Smooth muscle cell (in vitro differentiated cells): Measurements from ENCODE around the gene SLC39A13. TPM values are rescaled to one million over a fixed set of nuclear protein-coding genes. Genes with fewer than 3 reads are reported as not detected.

Experiments used
- DNase-seq: peaks from one replicate; lab custom pipeline; 2025; ENCODE audit not compliant: unreplicated experiment; lab: John Stamatoyannopoulos, UW
- H2AFZ ChIP-seq: fragments of 200-600 bp; sonication (generic); 2 replicates; pipeline ENCODE4 v1.6.0; 2016; ENCODE audit warnings: antibody characterized with exemption, low read depth, mild to moderate bottlenecking
- H3F3A ChIP-seq: fragments of 200-600 bp; sonication (generic); 2 replicates; pipeline ENCODE4 v1.6.0; 2017; ENCODE audit warnings: antibody characterized with exemption, low read depth
- H3K27ac ChIP-seq: fragments of 200-600 bp; sonication (generic); 2 replicates; pipeline ENCODE4 v1.5.1; 2016; ENCODE audit warnings: low read depth, mild to moderate bottlenecking
- H3K27me3 ChIP-seq: fragments of 200-600 bp; sonication (generic); 2 replicates; pipeline ENCODE4 v1.6.1; 2016; ENCODE audit warnings: low read depth, mild to moderate bottlenecking
- H3K36me3 ChIP-seq: fragments of 200-600 bp; sonication (generic); 2 replicates; pipeline ENCODE4 v1.5.1; 2016; ENCODE audit warnings: low read depth
- H3K4me1 ChIP-seq: fragments of 200-600 bp; sonication (generic); 2 replicates; pipeline ENCODE4 v1.5.1; 2016; ENCODE audit warnings: low read depth
- H3K4me2 ChIP-seq: fragments of 200-600 bp; sonication (generic); 2 replicates; pipeline ENCODE4 v1.6.0; 2016; ENCODE audit warnings: mild to moderate bottlenecking
- H3K4me3 ChIP-seq: fragments of 200-600 bp; sonication (generic); 2 replicates; pipeline ENCODE4 v1.5.1; 2016; ENCODE audit warnings: mild to moderate bottlenecking
- H3K79me2 ChIP-seq: fragments of 200-600 bp; sonication (generic); 2 replicates; pipeline ENCODE4 v1.6.0; 2016; ENCODE audit warnings: low read depth, mild to moderate bottlenecking
- H3K9ac ChIP-seq: fragments of 200-600 bp; sonication (generic); 2 replicates; pipeline ENCODE4 v1.6.0; 2016; ENCODE audit warnings: low read depth
- H3K9me3 ChIP-seq: fragments of 200-600 bp; sonication (generic); replicated peaks from 2 replicates; pipeline ENCODE4 v1.5.1; 2016; ENCODE audit warnings: low read depth
- H4K20me1 ChIP-seq: fragments of 200-600 bp; sonication (generic); 2 replicates; pipeline ENCODE4 v1.6.0; 2016; ENCODE audit warnings: low read depth
- WGBS: methylation state at CpG from one replicate; pipeline ENCODE4 v1.1.7; 2016; ENCODE audit warnings: low lambda C conversion rate; 5-methylcytosine and 5-hydroxymethylcytosine counted together
- polyA plus RNA-seq: library from polyadenylated mRNA; unstranded; fragments of >200 nt; fragmentation: Nextera tagmentation; extraction: Ambion mirVana; gene quantifications from 2 replicates; pipeline ENCODE4 v1.2.1, GENCODE V29; 2016
- total RNA-seq: library from RNA; depleted of rRNA; stranded (reverse); fragments of >200 nt; gene quantifications from 2 replicates; pipeline ENCODE4 v1.2.3, GENCODE V29; 2014
- TF ChIP-seq, protein P1 (sequence below): fragments of 200-600 bp; sonication (generic); IDR thresholded peaks from 2 replicates; pipeline ENCODE4 v1.5.1; 2017; ENCODE audit warnings: borderline replicate concordance, mild to moderate bottlenecking, antibody characterized with exemption; ENCODE audit not compliant: insufficient read depth, poor library complexity, severe bottlenecking

SLC39A13 gene
- total and polyA plus RNA-seq, 2 experiments from 2014 or later: 56.9 to 143 TPM

DNA sequence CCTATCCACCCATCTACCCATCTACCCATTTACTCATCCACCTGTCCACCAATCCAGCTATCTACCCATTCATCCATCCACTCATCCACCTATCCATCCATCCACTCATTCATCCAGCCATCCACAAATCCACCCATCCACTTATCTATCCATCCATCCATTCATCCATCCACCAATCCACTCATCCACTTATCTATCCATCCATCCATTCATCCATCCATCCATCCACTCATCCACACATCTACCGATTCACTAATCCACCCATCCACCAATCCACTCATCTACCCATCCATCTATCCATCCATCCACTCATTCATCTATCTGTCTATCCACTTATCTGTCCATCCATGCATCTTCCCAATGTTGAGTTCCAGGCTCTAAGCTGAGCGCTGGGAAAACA lies 28.3 kb upstream of the SLC39A13 start:
- Histone ChIP-seq H3K4me2 (no peak overlapping the region), H3K27ac (no peak overlapping the region), H4K20me1 (no peaks in the 10 kb centered on the region), H3K4me3 (no peak overlapping the region), H3F3A (no peaks in the 10 kb centered on the region), H3K79me2 (no peaks in the 10 kb centered on the region), H3K36me3 (no peaks in the 10 kb centered on the region), H3K4me1 (no peaks in the 10 kb centered on the region), H3K9ac (no peak overlapping the region), H3K27me3 (no peaks in the 10 kb centered on the region), H3K9me3 (no peaks in the 10 kb centered on the region), H2AFZ (no peak overlapping the region)
- WGBS: 91% methylated on average over 2 of the region's 2 CpGs
- no peak for DNase-seq
- TF ChIP-seq, protein P1, sequence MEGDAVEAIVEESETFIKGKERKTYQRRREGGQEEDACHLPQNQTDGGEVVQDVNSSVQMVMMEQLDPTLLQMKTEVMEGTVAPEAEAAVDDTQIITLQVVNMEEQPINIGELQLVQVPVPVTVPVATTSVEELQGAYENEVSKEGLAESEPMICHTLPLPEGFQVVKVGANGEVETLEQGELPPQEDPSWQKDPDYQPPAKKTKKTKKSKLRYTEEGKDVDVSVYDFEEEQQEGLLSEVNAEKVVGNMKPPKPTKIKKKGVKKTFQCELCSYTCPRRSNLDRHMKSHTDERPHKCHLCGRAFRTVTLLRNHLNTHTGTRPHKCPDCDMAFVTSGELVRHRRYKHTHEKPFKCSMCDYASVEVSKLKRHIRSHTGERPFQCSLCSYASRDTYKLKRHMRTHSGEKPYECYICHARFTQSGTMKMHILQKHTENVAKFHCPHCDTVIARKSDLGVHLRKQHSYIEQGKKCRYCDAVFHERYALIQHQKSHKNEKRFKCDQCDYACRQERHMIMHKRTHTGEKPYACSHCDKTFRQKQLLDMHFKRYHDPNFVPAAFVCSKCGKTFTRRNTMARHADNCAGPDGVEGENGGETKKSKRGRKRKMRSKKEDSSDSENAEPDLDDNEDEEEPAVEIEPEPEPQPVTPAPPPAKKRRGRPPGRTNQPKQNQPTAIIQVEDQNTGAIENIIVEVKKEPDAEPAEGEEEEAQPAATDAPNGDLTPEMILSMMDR: no peak

DNA sequence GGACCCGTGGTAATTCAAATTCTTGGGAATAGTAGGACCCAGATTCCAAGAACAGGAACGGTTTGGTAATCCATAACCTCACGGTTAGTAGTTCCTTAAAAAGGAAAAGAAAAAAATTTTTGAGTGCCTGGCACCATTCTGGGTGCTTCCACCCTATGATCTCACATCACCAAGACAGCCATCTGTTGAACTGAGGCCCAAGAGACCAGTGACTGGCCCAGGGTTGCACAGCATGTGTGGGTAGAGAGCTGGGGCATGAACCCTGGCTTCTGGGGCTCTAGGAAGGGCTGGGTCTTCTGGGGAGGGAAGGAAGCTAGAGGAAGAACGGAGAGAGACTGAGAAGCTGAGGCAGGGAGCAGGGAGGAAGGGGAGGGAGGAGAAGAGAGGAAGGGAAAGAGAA lies 25.3 kb upstream of the SLC39A13 start:
- no peaks in the 10 kb centered on the region for H3K4me1 ChIP-seq
- H3F3A ChIP-seq: no peaks in the 10 kb centered on the region
- no peak for DNase-seq
- no peaks in the 10 kb centered on the region for H4K20me1 ChIP-seq
- no peak overlapping the region for H3K9ac ChIP-seq
- H3K36me3 ChIP-seq: no peaks in the 10 kb centered on the region
- no peaks in the 10 kb centered on the region for H3K27me3 ChIP-seq
- TF ChIP-seq, protein P1: no peak
- H3K4me3 ChIP-seq: no peak overlapping the region
- H2AFZ ChIP-seq: no peak overlapping the region
- no peak overlapping the region for H3K4me2 ChIP-seq
- WGBS: 78% methylated on average over 4 of the region's 4 CpGs
- no peaks in the 10 kb centered on the region for H3K9me3 ChIP-seq
- H3K79me2 ChIP-seq: no peaks in the 10 kb centered on the region
- no peak overlapping the region for H3K27ac ChIP-seq

DNA sequence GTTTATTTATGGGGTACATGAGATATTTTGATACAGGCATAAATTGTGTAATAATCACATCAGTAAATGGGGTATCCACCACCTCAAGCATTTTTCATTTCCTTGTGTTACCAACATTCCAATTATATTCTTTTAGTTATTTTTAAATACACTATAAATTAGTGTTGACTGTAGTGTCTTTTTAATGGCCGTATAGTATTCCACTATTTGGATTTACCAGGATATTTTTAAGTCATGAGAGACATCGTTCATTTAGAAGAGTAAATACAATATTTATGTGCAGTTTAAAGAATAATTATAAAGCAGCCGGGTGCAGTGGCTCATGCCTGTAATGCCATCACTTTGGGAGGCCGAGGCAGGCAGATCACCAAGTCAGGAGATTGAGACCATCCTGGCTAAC lies 23.9 kb upstream of the SLC39A13 start:
- no peak overlapping the region for H2AFZ ChIP-seq
- H3K79me2 ChIP-seq: no peaks in the 10 kb centered on the region
- no peaks in the 10 kb centered on the region for H3K36me3 ChIP-seq
- no peaks in the 10 kb centered on the region for H4K20me1 ChIP-seq
- TF ChIP-seq, protein P1: no peak
- H3K27me3 ChIP-seq: no peaks in the 10 kb centered on the region
- H3F3A ChIP-seq: no peaks in the 10 kb centered on the region
- no peaks in the 10 kb centered on the region for H3K9me3 ChIP-seq
- no peak overlapping the region for H3K4me3 ChIP-seq
- no peak overlapping the region for H3K27ac ChIP-seq
- no peak overlapping the region for H3K4me2 ChIP-seq
- H3K4me1 ChIP-seq: no peaks in the 10 kb centered on the region
- 95% methylated on average over 4 of the region's 4 CpGs for WGBS
- no peak for DNase-seq
- no peak overlapping the region for H3K9ac ChIP-seq

DNA sequence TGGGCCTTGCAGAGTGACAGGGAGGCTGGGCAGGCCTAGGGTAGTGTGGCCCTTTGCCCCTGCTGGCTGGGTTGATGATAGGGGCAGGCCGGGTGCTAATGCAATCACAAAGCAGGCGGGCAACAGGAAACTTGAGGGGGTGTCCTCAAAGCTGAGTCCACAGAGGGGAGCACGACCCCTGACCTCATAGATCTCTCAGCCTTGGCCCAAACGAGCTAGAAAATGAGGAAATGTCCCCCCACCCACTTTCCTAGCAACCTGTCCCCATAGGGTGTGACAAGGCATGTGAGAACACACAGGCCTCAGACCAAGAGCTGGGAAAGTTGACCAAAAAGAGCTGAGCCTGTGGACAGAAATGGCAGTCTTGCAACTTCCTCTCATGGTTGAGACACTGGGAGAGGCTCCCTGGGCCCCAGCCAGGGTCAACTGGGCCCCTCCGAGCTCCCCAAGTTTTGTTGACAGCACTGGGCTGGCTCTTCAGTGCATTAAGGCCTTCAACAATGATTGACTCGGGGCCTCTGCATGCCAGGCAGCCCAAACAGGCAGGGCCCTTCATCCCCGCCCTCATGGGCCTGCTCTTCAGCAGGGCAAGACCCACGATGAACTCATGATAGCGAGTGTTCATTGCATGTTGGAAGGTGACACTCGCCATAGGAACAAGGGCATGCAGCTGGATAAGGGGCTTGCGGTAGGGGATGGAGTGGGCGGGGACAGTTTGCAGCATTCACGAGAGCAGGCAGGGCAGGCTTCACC lies 20.3 kb upstream of the SLC39A13 start:
- no peak overlapping the region for H3K27ac ChIP-seq
- TF ChIP-seq, protein P1: no peak
- H4K20me1 ChIP-seq: no peaks in the 10 kb centered on the region
- no peak overlapping the region for H3K4me2 ChIP-seq
- no peaks in the 10 kb centered on the region for H3K36me3 ChIP-seq
- H2AFZ ChIP-seq: no peak overlapping the region
- H3K4me3 ChIP-seq: no peak overlapping the region
- WGBS: 85% methylated on average over 12 of the region's 13 CpGs
- H3F3A ChIP-seq: no peaks in the 10 kb centered on the region
- H3K79me2 ChIP-seq: no peaks in the 10 kb centered on the region
- no peak for DNase-seq
- no peaks in the 10 kb centered on the region for H3K27me3 ChIP-seq
- H3K9ac ChIP-seq: no peak overlapping the region
- no peaks in the 10 kb centered on the region for H3K4me1 ChIP-seq
- no peaks in the 10 kb centered on the region for H3K9me3 ChIP-seq
